HFF-Myc (cell line): Measurements from ENCODE around the gene MACO1.
"Not testable (repeated sequence)": the region's sequence is repeated elsewhere in the genome, so short reads cannot be mapped to it uniquely, and the experiment has no call there.

ENCODE experiments used
- DNase-seq: peaks from one replicate; pipeline ENCODE4 v3.0.0-alpha.2; 2011; ENCODE audit warnings: low read depth; ENCODE audit errors: extremely low read depth
- H3K4me3 ChIP-seq: replicated peaks from 2 replicates; pipeline ENCODE4 v1.5.1; 2011; ENCODE audit warnings: low read depth, mild to moderate bottlenecking, control low read depth, low read length
- CTCF ChIP-seq: IDR thresholded peaks from 2 replicates; pipeline ENCODE4 v1.5.1; 2012; ENCODE audit warnings: mild to moderate bottlenecking, low read depth, low read length, control low read depth; ENCODE audit errors: missing control alignments

MACO1 gene

GRCh38 chr1:25460020-25460419 is 29.3 kb downstream of the MACO1 start:
- H3K4me3 ChIP-seq = no peak overlapping the region
- no peak for DNase-seq
- TF ChIP-seq CTCF = no peak

GRCh38 chr1:25460816-25461215 is 30.1 kb downstream of the MACO1 start:
- DNase-seq, H3K4me3 ChIP-seq: not testable (repeated sequence)

GRCh38 chr1:25461849-25462248 is 31.2 kb downstream of the MACO1 start:
- no peak for TF ChIP-seq CTCF
- no peak overlapping the region for H3K4me3 ChIP-seq
- no peak for DNase-seq

- TF ChIP-seq CTCF = no peak
- DNase-seq = no peak
Observed at GRCh38 chr1:25462732-25463131, 32.0 kb downstream of the MACO1 start.

GRCh38 chr1:25467193-25467592 is 36.5 kb downstream of the MACO1 start:
- no peak overlapping the region for H3K4me3 ChIP-seq
- no peak for TF ChIP-seq CTCF
- DNase-seq = no peak

More at GRCh38 chr1:25462732-25463131, 32.0 kb downstream of the MACO1 start:
- H3K4me3 ChIP-seq = no peak overlapping the region

GRCh38 chr1:25467616-25468015 is 36.9 kb downstream of the MACO1 start:
- no peak for TF ChIP-seq CTCF
- no peak for DNase-seq
- no peak overlapping the region for H3K4me3 ChIP-seq

- no peak for TF ChIP-seq CTCF
- DNase-seq = no peak
- H3K4me3 ChIP-seq = no peak overlapping the region
Observed at GRCh38 chr1:25468033-25468432, 37.3 kb downstream of the MACO1 start.

GRCh38 chr1:25469177-25469576 is 38.5 kb downstream of the MACO1 start:
- no peak overlapping the region for H3K4me3 ChIP-seq
- DNase-seq = no peak
- TF ChIP-seq CTCF = no peak
